K562 (cell line): ENCODE measurements around the gene SYVN1. TPM values are rescaled to one million over a fixed set of nuclear protein-coding genes. Genes with fewer than 3 reads are reported as not detected.

ENCODE experiments used
- ATAC-seq: fragments of 200-7000 bp; cut with Tn5 transposase; 3 replicates; pipeline ENCODE4 v1.9.1; 2020; ENCODE audit warnings: moderate library complexity
- BruUV-seq: library from RNA; stranded (reverse); fragments of 400-500 nt; replicated peaks from 2 replicates; lab custom pipeline; 2021; lab: Mats Ljungman, UMichigan
- CTCF ChIA-PET: fragments of 300-600 bp; formaldehyde crosslinking; extraction: SDS; loops from one replicate; lab custom pipeline; 2021; ENCODE audit warnings: low intra/inter-chr PET ratio; lab: Yijun Ruan, JAX
- POLR2A ChIA-PET: fragments of 300-600, 350-650 bp; sonication (Branson Sonifier 250); formaldehyde crosslinking; extraction: SDS; loops from one replicate; lab custom pipeline; 2021; ENCODE audit warnings: antibody characterized with exemption, inconsistent platforms; lab: Yijun Ruan, JAX
- DNase-seq, 4 experiments: peaks; one replicate each; pipeline versions ENCODE4 v3.0.0 to v3.0.0-alpha.2; 2011 to 2018; ENCODE audit warnings: low spot score in 3 of 4, mixed read lengths in 3 of 4; ENCODE audit errors: extremely low read depth in 1 of 4
- FAIRE-seq: peaks from 2 replicates; lab custom pipeline; 2011; peaks lifted over from hg19 to GRCh38; lab: Jason Lieb, UNC
- H2AFZ ChIP-seq: 2 replicates; pipeline ENCODE4 v1.6.0; 2011; ENCODE audit warnings: low read depth, low read length, control low read depth, inconsistent platforms
- H3K27ac ChIP-seq: fragments of 200-600 bp; 3 replicates; pipeline ENCODE4 v1.8.0; 2011; ENCODE audit warnings: low read depth, mild to moderate bottlenecking, control low read depth, inconsistent platforms, low read length, moderate library complexity, mixed read lengths; ENCODE audit errors: extremely low read depth
- H3K27me3 ChIP-seq, 2 experiments: fragments of 300-600 bp in 1 of 2; 2 replicates in 1 of 2; 3 replicates in 1 of 2; pipeline versions ENCODE4 v1.6.0 to v1.8.0; 2011; ENCODE audit warnings: inconsistent platforms in 2 of 2, low read length in 2 of 2, mild to moderate bottlenecking in 1 of 2, mixed read lengths in 1 of 2, moderate library complexity in 1 of 2; ENCODE audit not compliant: control insufficient read depth in 2 of 2, insufficient read depth in 2 of 2
- H3K36me3 ChIP-seq: fragments of 300-600 bp; 3 replicates; pipeline ENCODE4 v1.8.0; 2011; ENCODE audit warnings: mild to moderate bottlenecking, low read length, inconsistent platforms; ENCODE audit not compliant: control insufficient read depth, insufficient read depth
- H3K4me1 ChIP-seq, 2 experiments: fragments of 200-600 bp in 1 of 2; replicated peaks in 1 of 2; 2 replicates in 1 of 2; 3 replicates in 1 of 2; pipeline versions ENCODE4 v1.5.1 to v1.8.0; 2011; ENCODE audit warnings: inconsistent platforms in 2 of 2, low read length in 2 of 2, mild to moderate bottlenecking in 1 of 2, mixed read lengths in 1 of 2, moderate library complexity in 1 of 2; ENCODE audit not compliant: control insufficient read depth in 2 of 2, insufficient read depth in 2 of 2
- H3K4me2 ChIP-seq: 2 replicates; pipeline ENCODE4 v1.6.1; 2011; ENCODE audit warnings: low read length, control low read depth, inconsistent platforms, mixed read lengths; ENCODE audit not compliant: insufficient read depth
- H3K4me3 ChIP-seq: fragments of 200-600 bp; sonication (generic), shearing (Covaris generic); 2 replicates; pipeline ENCODE4 v1.5.1; 2016; ENCODE audit warnings: control low read depth, inconsistent platforms
- H3K79me2 ChIP-seq: fragments of 200-600 bp; 3 replicates; pipeline ENCODE4 v1.8.0; 2011; ENCODE audit warnings: low read length, inconsistent platforms; ENCODE audit not compliant: control insufficient read depth, insufficient read depth
- H3K9ac ChIP-seq, 2 experiments: 2 replicates each; pipeline versions ENCODE4 v1.6.0 to v1.6.1; 2011; ENCODE audit warnings: low read depth in 2 of 2, low read length in 2 of 2, control low read depth in 1 of 2, inconsistent platforms in 1 of 2, mild to moderate bottlenecking in 1 of 2, mixed read lengths in 1 of 2; ENCODE audit not compliant: insufficient read depth in 1 of 2
- H3K9me1 ChIP-seq: one replicate; pipeline ENCODE4 v1.6.0; 2011; ENCODE audit warnings: inconsistent platforms, mild to moderate bottlenecking, low read length, moderate library complexity; ENCODE audit not compliant: control insufficient read depth, insufficient read depth
- H3K9me3 ChIP-seq: replicated peaks from 2 replicates; pipeline ENCODE4 v1.5.1; 2011; ENCODE audit warnings: low read depth, low read length, inconsistent platforms; ENCODE audit not compliant: control insufficient read depth, insufficient read depth
- H4K20me1 ChIP-seq: replicated peaks from 2 replicates; pipeline ENCODE4 v1.6.1; 2011; ENCODE audit warnings: low read length, inconsistent platforms, mixed read lengths; ENCODE audit not compliant: control insufficient read depth, insufficient read depth
- FOXA3 ChIP-seq, 2 experiments: fragments of 450-650 bp in 1 of 2; sonication (generic) in 1 of 2; formaldehyde crosslinking; IDR thresholded peaks in 1 of 2; conservative IDR thresholded peaks in 1 of 2; 2 replicates each; pipeline versions ENCODE4 v1.4.0 to v1.8.0; 2020 to 2022; ENCODE audit warnings: mild to moderate bottlenecking in 2 of 2, missing genetic modification reagents in 1 of 2
- GATA2 ChIP-seq: sonication (generic); formaldehyde crosslinking; IDR thresholded peaks from 2 replicates; pipeline ENCODE4 v1.4.0; 2020; ENCODE audit warnings: mild to moderate bottlenecking, missing genetic modification reagents
- KAT7 ChIP-seq: sonication (generic); formaldehyde crosslinking; IDR thresholded peaks from 2 replicates; pipeline ENCODE4 v1.8.0; 2022; ENCODE audit warnings: missing genetic modification reagents, mild to moderate bottlenecking, borderline replicate concordance
- MYC ChIP-seq, 2 experiments: fragments of 250-450 bp in 1 of 2; sonication (Bioruptor Pico) in 1 of 2; IDR thresholded peaks; 2 replicates each; pipeline versions ENCODE4 v1.5.1 to v1.6.1; 2012 to 2021; ENCODE audit warnings: low read depth in 2 of 2, borderline replicate concordance in 1 of 2, improper control_type of control experiment in 1 of 2, low read length in 1 of 2, mild to moderate bottlenecking in 1 of 2, moderate library complexity in 1 of 2
- NFYB ChIP-seq: IDR thresholded peaks from 2 replicates; pipeline ENCODE4 v1.6.1; 2011; ENCODE audit warnings: mild to moderate bottlenecking, moderate library complexity; ENCODE audit not compliant: insufficient read length; ENCODE audit errors: extremely low read depth
- NR2F6 ChIP-seq: fragments of 450-650 bp; formaldehyde crosslinking; IDR thresholded peaks from 2 replicates; pipeline ENCODE4 v1.4.0; 2020; ENCODE audit warnings: mild to moderate bottlenecking
- ZBTB1 ChIP-seq: sonication (generic); formaldehyde crosslinking; IDR thresholded peaks from 2 replicates; pipeline ENCODE4 v1.8.1; 2023; ENCODE audit warnings: missing genetic modification reagents, low read depth, mild to moderate bottlenecking, borderline replicate concordance
- WGBS: fragments of 100-300 bp; shearing (Covaris generic); methylation state at CpG from one replicate; pipeline ENCODE4 v1.1.6; 2016; ENCODE audit warnings: low coverage, mixed read lengths; ENCODE audit not compliant: insufficient coverage; ENCODE audit errors: missing lambda C conversion rate; 5-methylcytosine and 5-hydroxymethylcytosine counted together
- in situ Hi-C: fragments of 300-500 bp; cut with MboI; formaldehyde crosslinking; loops from 4 replicates; pipeline ENCODE4 v1.15.0; 2018; ENCODE audit warnings: inconsistent platforms, mixed read lengths
- intact Hi-C: fragments of 100-400 bp; cut with micrococcal nuclease; formaldehyde crosslinking; loops from 2 replicates; pipeline ENCODE4 v1.14.2; 2022
- polyA plus RNA-seq, 8 experiments: library from polyadenylated mRNA; depleted of rRNA in 4 of 8; stranded (reverse) in 5 of 8; unstranded in 3 of 8; fragments of >200 nt; fragmentation: Nextera tagmentation in 2 of 8; fragmentation: Illumina TruSeq in 1 of 8; extraction: Ambion mirVana in 2 of 8; extraction: Trizol in 1 of 8; gene quantifications; 2 replicates each; pipeline versions ENCODE4 v1.2.1 to v1.2.3, GENCODE V29; 2011 to 2014; ENCODE audit warnings: inconsistent platforms in 1 of 8, missing spikeins in 1 of 8
- total RNA-seq, 7 experiments: library from RNA; depleted of rRNA in 6 of 7; stranded (reverse); fragments of >200 nt in 6 of 7; fragmentation: Illumina TruSeq in 2 of 7; extraction: Trizol in 2 of 7; gene quantifications; 2 replicates each; pipeline versions ENCODE4 v1.2.1 to v1.2.3, GENCODE V29; 2011 to 2021; ENCODE audit warnings: low replicate concordance in 1 of 7
- TF ChIP-seq, protein P1 (sequence below): sonication (generic); formaldehyde crosslinking; IDR thresholded peaks from 2 replicates; pipeline ENCODE4 v1.9.0; 2022; ENCODE audit warnings: mild to moderate bottlenecking, missing genetic modification reagents
- TF ChIP-seq, protein P2 (sequence below): fragments of 250-450 bp; sonication (Bioruptor Pico); IDR thresholded peaks from 2 replicates; pipeline ENCODE4 v1.8.0; 2021; ENCODE audit warnings: mild to moderate bottlenecking, moderate library complexity

SYVN1 gene
- total and polyA plus RNA-seq, 9 of the 15 experiments (the other 6 are each of a cell fraction or from before 2014, with no cell fraction given), result 0.41 to 47.4 (median 9.9) TPM

GRCh38 chr11:65084598-65085375 lies 49.5 kb downstream of the SYVN1 start:
- CTCF ChIA-PET, result interaction anchor here (1.4 kb wide), 1 partner anchor 72 kb away, joined by 3 read pairs; no protein-coding TSS in a partner anchor
- DNase-seq, result no peak
- TF ChIP-seq FOXA3 (CRISPR knock-in tag; conservative IDR thresholded peaks at IDR 0.05 in 1 of 2, IDR thresholded peaks at IDR 0.05 in 1 of 2) (0 out of 4 replicates have a peak, but pooled peaks of 1 of the 2 experiments have one; percentile 14), GATA2 (CRISPR knock-in tag) (no peak), KAT7 (CRISPR knock-in tag) (0 out of 2 replicates have a peak, but pooled peaks have one; percentile 43), MYC (IDR thresholded peaks at IDR 0.05; ENCODE audit: low read depth, low read length) (no peak), MYC (CRISPR knock-in tag; IDR thresholded peaks at IDR 0.05; ENCODE audit: borderline replicate concordance, low read depth) (no peak), NR2F6 (CRISPR knock-in tag) (no peak), ZBTB1 (CRISPR knock-in tag) (peak; percentile 27; the same call in 1 of the 2 replicates), NFYB (peak; percentile 9)
- TF ChIP-seq, protein P1, sequence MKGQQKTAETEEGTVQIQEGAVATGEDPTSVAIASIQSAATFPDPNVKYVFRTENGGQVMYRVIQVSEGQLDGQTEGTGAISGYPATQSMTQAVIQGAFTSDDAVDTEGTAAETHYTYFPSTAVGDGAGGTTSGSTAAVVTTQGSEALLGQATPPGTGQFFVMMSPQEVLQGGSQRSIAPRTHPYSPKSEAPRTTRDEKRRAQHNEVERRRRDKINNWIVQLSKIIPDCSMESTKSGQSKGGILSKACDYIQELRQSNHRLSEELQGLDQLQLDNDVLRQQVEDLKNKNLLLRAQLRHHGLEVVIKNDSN, result peak; percentile 32; the same call in 1 of the 2 replicates
- TF ChIP-seq, protein P2, sequence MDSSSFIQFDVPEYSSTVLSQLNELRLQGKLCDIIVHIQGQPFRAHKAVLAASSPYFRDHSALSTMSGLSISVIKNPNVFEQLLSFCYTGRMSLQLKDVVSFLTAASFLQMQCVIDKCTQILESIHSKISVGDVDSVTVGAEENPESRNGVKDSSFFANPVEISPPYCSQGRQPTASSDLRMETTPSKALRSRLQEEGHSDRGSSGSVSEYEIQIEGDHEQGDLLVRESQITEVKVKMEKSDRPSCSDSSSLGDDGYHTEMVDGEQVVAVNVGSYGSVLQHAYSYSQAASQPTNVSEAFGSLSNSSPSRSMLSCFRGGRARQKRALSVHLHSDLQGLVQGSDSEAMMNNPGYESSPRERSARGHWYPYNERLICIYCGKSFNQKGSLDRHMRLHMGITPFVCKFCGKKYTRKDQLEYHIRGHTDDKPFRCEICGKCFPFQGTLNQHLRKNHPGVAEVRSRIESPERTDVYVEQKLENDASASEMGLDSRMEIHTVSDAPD (CRISPR knock-in tag), result no peak
- TF ChIP-seq, all 486 proteins: peak for 5
- H3K4me2 ChIP-seq, result peak overlapping the region; percentile 98
- no peak for FAIRE-seq
- peak overlapping the region; percentile 89 for H2AFZ ChIP-seq
- H3K27ac ChIP-seq, result peak overlapping the region; percentile 90
- H3K4me3 ChIP-seq, result peak overlapping the region; percentile 81
- no peaks in the 10 kb centered on the region for H3K9me3 ChIP-seq
- no peaks in the 10 kb centered on the region; a peak in 1 of 5 replicates for H3K27me3 ChIP-seq
- peaks cover 51% of the 10 kb centered on the region for H3K79me2 ChIP-seq
- peak overlapping the region; percentile 96 for H3K9ac ChIP-seq
- intact Hi-C loops, result loop anchor here (5.0 kb wide), 1 partner anchor 57 kb away; the partner anchor contains the start of gene SNX15
- in situ Hi-C loops, result no loop called here
- H4K20me1 ChIP-seq, result no peaks in the 10 kb centered on the region; the same call in 1 of the 2 replicates
- 25% methylated on average over 23 of the region's 23 CpGs for WGBS
- peaks cover 16 to 20% of the 10 kb centered on the region in 2 experiments for H3K4me1 ChIP-seq
- no peaks in the 10 kb centered on the region for H3K9me1 ChIP-seq
- POLR2A ChIA-PET, result interaction anchor here (0.6 to 1.5 kb wide), 13 partner anchors 9 to 285 kb away, joined by 3 to 7 read pairs (median 4); partner anchors contain the start of genes TM7SF2 and ZNHIT2
- peaks cover 78% of the 10 kb centered on the region for H3K36me3 ChIP-seq
- ATAC-seq, result peak; percentile 16
- TSS peak; percentile 72 for BruUV-seq
